Vagina (tissue), 2 donors: ENCODE results near the gene SYNE1. TPM values are rescaled to one million over a fixed set of nuclear protein-coding genes. Genes with fewer than 3 reads are reported as not detected.

ENCODE experiments used
- DNase-seq, 2 donors: peaks; one replicate each; pipeline ENCODE4 v3.0.0-alpha.2; 2017; ENCODE audit errors: extremely low spot score in 2 of 2
- H3K27ac ChIP-seq: fragments of 200-600 bp; sonication (generic); one replicate; pipeline ENCODE4 v1.5.1; 2019
- H3K27me3 ChIP-seq: fragments of 200-600 bp; sonication (generic); one replicate; pipeline ENCODE4 v1.5.1; 2019
- H3K36me3 ChIP-seq, 2 donors: fragments of 200-600 bp; sonication (generic); one replicate each; pipeline ENCODE4 v1.5.1; 2017 to 2019
- H3K4me1 ChIP-seq: fragments of 200-600 bp; sonication (generic); one replicate; pipeline ENCODE4 v1.5.1; 2019
- H3K4me3 ChIP-seq, 2 donors: fragments of 200-600 bp; sonication (generic); 1 replicate in 1 of 2; 2 replicates in 1 of 2; pipeline ENCODE4 v1.5.1; 2016 to 2019
- H3K9me3 ChIP-seq: fragments of 200-600 bp; sonication (generic); one replicate; pipeline ENCODE4 v1.5.1; 2019
- POLR2A ChIP-seq, 2 donors: fragments of 450-650 bp; IDR thresholded peaks; one replicate each; pipeline ENCODE4 v1.6.1; 2017; ENCODE audit warnings: antibody characterized with exemption in 2 of 2, mild to moderate bottlenecking in 2 of 2, moderate library complexity in 2 of 2
- POLR2AphosphoS5 ChIP-seq, 2 donors: sonication (generic); formaldehyde crosslinking; IDR thresholded peaks; one replicate each; pipeline ENCODE4 v1.9.0; 2017; ENCODE audit warnings: antibody characterized with exemption in 2 of 2, mild to moderate bottlenecking in 2 of 2, low read depth in 1 of 2; ENCODE audit not compliant: insufficient read depth in 1 of 2
- intact Hi-C: fragments of 100-400 bp; cut with DNase I; formaldehyde crosslinking; loops from one replicate; pipeline ENCODE4 v1.15.1; 2023
- total RNA-seq: library from RNA; depleted of rRNA; stranded (reverse); fragments of >200 nt; gene quantifications from one replicate; pipeline ENCODE4 v1.2.3, GENCODE V29; 2016
- TF ChIP-seq, protein P1 (sequence below), 3 experiments: fragments of 450-650 bp in 2 of 3; fragments of 200-600 bp in 1 of 3; sonication (generic) in 1 of 3; IDR thresholded peaks; one replicate each; pipeline ENCODE4 v1.5.1; 2017 to 2019; ENCODE audit warnings: antibody characterized with exemption in 3 of 3, mild to moderate bottlenecking in 2 of 3, moderate library complexity in 2 of 3

Gene SYNE1
- total RNA-seq, 1 donor from 2014 or later: 81.5 TPM

DNA sequence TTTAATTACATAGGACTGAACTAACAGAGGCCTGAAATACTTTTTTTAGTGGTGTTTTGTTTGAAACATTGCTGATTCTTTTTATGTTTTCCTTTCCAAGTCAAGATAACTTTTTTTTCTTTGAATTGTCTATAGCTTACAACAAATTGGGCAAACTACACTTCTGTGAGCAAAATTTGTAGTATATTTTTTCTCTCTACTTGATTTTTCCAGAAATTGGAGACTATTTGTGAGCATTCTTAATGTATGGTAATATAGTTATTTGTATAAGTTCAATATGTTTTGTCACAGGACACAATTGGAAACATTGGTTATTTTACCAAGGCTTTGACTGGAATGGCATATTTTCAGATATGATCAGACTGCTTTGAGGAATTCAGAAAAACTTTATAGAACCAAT lies 216.5 kb downstream of the SYNE1 start:
- intact Hi-C loops: no loop called here
- Histone ChIP-seq H3K9me3 (no peaks in the 10 kb centered on the region), H3K27me3 (no peaks in the 10 kb centered on the region), H3K27ac (no peak overlapping the region), H3K4me1 (no peaks in the 10 kb centered on the region), H3K36me3 (no peaks in the 10 kb centered on the region), H3K4me3 (no peak overlapping the region)
- TF ChIP-seq POLR2AphosphoS5 (IDR thresholded peaks at IDR 0.05; ENCODE audit: insufficient read depth in 1 of 2, low read depth in 1 of 2) (no peak), POLR2A (IDR thresholded peaks at IDR 0.05) (no peak)
- TF ChIP-seq, protein P1, sequence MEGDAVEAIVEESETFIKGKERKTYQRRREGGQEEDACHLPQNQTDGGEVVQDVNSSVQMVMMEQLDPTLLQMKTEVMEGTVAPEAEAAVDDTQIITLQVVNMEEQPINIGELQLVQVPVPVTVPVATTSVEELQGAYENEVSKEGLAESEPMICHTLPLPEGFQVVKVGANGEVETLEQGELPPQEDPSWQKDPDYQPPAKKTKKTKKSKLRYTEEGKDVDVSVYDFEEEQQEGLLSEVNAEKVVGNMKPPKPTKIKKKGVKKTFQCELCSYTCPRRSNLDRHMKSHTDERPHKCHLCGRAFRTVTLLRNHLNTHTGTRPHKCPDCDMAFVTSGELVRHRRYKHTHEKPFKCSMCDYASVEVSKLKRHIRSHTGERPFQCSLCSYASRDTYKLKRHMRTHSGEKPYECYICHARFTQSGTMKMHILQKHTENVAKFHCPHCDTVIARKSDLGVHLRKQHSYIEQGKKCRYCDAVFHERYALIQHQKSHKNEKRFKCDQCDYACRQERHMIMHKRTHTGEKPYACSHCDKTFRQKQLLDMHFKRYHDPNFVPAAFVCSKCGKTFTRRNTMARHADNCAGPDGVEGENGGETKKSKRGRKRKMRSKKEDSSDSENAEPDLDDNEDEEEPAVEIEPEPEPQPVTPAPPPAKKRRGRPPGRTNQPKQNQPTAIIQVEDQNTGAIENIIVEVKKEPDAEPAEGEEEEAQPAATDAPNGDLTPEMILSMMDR (IDR thresholded peaks at IDR 0.05): no peak
- no peak for DNase-seq

DNA sequence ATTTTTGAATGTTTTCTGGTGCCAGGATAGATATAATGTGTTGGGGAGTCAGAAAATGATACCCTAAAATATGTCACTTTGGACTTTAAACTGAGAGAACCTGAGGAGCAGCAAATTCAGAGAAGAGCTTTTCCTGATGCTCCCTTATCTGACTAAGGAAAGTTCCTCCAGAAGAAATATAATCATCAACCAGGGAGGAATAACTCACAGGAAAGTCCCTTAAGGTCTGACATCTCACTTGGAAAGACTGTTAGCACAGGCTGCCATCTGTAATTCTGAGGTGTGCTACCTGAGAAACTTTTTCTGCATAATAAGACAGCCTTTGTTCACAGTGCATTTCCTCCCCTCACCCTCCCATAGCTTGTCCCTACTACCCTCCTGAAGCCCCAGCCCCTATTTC lies 218.6 kb downstream of the SYNE1 start:
- H3K27me3 ChIP-seq: no peaks in the 10 kb centered on the region
- no peaks in the 10 kb centered on the region for H3K4me1 ChIP-seq
- intact Hi-C loops: no loop called here
- no peaks in the 10 kb centered on the region for H3K36me3 ChIP-seq
- no peak for TF ChIP-seq POLR2AphosphoS5 (IDR thresholded peaks at IDR 0.05; ENCODE audit: insufficient read depth in 1 of 2, low read depth in 1 of 2)
- TF ChIP-seq, protein P1 (IDR thresholded peaks at IDR 0.05): no peak
- TF ChIP-seq POLR2A (IDR thresholded peaks at IDR 0.05): no peak
- no peak overlapping the region for H3K4me3 ChIP-seq
- DNase-seq: no peak
- H3K27ac ChIP-seq: no peak overlapping the region
- H3K9me3 ChIP-seq: no peaks in the 10 kb centered on the region

DNA sequence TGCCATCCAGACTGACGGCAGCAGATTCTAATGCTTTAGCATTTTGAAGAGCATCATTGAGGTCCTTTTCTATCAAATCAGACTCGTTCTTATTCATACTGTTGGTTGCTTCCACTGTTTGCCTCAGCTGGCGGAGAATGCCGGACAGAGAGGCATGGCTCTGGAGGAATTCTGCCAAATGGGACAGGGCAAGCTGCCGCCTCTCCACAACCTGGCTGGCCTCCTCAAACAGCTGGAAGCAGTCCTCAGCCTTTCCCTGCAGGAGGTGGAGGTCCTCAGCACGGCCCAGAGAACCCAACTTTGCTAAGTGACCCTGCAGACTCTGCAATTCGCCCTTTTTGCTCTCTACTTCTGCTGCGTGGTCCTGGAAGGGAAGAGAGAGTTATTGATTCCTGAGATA lies 220.5 kb downstream of the SYNE1 start:
- H3K9me3 ChIP-seq: no peaks in the 10 kb centered on the region
- no peak overlapping the region for H3K27ac ChIP-seq
- intact Hi-C loops: no loop called here
- H3K4me1 ChIP-seq: no peaks in the 10 kb centered on the region
- no peaks in the 10 kb centered on the region for H3K36me3 ChIP-seq
- no peaks in the 10 kb centered on the region for H3K27me3 ChIP-seq
- H3K4me3 ChIP-seq: no peak overlapping the region
- TF ChIP-seq POLR2AphosphoS5 (IDR thresholded peaks at IDR 0.05; ENCODE audit: insufficient read depth in 1 of 2, low read depth in 1 of 2) (no peak), POLR2A (IDR thresholded peaks at IDR 0.05) (no peak)
- TF ChIP-seq, protein P1 (IDR thresholded peaks at IDR 0.05): no peak
- DNase-seq: no peak

DNA sequence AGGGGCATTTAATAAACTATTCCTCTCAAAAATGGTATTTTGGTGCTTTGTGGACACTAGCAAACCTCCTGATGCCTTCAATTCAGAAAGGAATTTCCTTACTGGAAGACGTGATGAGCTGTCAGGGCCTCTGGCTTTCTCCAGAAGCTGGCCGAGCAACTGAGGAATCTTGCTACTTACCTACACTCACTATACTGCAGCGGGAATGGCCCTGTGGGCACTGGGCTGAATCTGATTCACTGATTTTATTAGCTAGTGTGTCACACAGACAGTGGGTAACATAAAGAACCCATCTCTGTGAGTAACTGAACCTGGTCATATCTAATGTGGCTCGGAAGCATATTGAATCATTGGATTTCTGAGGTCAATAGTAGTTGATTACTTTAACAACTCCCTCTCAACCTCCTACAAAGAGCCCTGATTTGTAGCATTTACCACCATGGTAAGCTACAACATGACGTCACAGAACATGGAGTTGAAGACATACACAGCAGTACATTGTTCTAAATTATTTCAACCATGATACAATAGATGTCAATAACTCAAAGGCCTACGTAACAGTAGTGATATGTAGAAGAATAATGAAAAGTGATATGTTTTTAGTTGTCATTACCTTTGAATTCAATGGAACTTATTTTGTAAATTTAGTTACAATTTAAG lies 232.1 kb downstream of the SYNE1 start:
- Histone ChIP-seq H3K4me3 (no peak overlapping the region), H3K27me3 (no peaks in the 10 kb centered on the region), H3K4me1 (no peaks in the 10 kb centered on the region), H3K27ac (no peak overlapping the region), H3K36me3 (no peaks in the 10 kb centered on the region), H3K9me3 (no peaks in the 10 kb centered on the region)
- no peak for DNase-seq
- intact Hi-C loops: no loop called here
- TF ChIP-seq POLR2A (IDR thresholded peaks at IDR 0.05) (no peak), POLR2AphosphoS5 (IDR thresholded peaks at IDR 0.05; ENCODE audit: insufficient read depth in 1 of 2, low read depth in 1 of 2) (no peak)
- TF ChIP-seq, protein P1 (IDR thresholded peaks at IDR 0.05): no peak

GRCh38 chr6:152404086-152404857 lies 232.9 kb downstream of the SYNE1 start:
- Histone ChIP-seq H3K27me3 (no peaks in the 10 kb centered on the region), H3K27ac (no peak overlapping the region), H3K9me3 (no peaks in the 10 kb centered on the region), H3K36me3 (no peaks in the 10 kb centered on the region), H3K4me1 (no peaks in the 10 kb centered on the region), H3K4me3 (no peak overlapping the region)
- intact Hi-C loops: no loop called here
- no peak for DNase-seq
- TF ChIP-seq POLR2A (IDR thresholded peaks at IDR 0.05) (no peak), POLR2AphosphoS5 (IDR thresholded peaks at IDR 0.05; ENCODE audit: insufficient read depth in 1 of 2, low read depth in 1 of 2) (no peak)
- TF ChIP-seq, protein P1 (IDR thresholded peaks at IDR 0.05): no peak
